Measurements from ENCODE around the gene GRIN1.

- TF ChIP-seq, protein P1, sequence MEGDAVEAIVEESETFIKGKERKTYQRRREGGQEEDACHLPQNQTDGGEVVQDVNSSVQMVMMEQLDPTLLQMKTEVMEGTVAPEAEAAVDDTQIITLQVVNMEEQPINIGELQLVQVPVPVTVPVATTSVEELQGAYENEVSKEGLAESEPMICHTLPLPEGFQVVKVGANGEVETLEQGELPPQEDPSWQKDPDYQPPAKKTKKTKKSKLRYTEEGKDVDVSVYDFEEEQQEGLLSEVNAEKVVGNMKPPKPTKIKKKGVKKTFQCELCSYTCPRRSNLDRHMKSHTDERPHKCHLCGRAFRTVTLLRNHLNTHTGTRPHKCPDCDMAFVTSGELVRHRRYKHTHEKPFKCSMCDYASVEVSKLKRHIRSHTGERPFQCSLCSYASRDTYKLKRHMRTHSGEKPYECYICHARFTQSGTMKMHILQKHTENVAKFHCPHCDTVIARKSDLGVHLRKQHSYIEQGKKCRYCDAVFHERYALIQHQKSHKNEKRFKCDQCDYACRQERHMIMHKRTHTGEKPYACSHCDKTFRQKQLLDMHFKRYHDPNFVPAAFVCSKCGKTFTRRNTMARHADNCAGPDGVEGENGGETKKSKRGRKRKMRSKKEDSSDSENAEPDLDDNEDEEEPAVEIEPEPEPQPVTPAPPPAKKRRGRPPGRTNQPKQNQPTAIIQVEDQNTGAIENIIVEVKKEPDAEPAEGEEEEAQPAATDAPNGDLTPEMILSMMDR (IDR thresholded peaks at IDR 0.05) = no peak
- TF ChIP-seq ZFX (IDR thresholded peaks at IDR 0.05; ENCODE audit: borderline replicate concordance) = no peak
Measured at GRCh38 chr9:137113385-137114159, 25.4 kb upstream of the GRIN1 start.

All from 22Rv1 (cell line).